Measurements from ENCODE around the gene FNDC1.

DNA sequence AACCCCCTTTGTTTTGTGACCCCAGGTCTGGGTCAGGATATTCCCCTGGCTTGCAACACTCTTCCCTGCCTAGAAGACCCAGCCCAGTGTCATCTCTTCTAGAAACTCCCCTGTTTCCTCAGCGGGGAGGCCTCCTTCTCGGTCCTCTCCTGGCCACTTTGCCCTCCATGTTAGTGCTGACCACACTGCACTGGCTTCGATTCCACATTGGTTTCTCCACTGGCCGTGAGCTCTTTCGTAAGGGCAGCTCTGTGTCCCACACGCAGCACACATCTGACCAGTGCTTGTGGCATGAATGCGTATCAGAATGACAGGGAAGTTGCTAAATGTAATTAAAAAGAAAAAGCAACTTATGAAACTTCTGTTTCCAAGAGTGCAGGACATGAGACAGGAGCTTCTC is 49.4 kb upstream of the FNDC1 start:
- TF ChIP-seq NFE2L2 (IDR thresholded peaks at IDR 0.05; ENCODE audit: low read length) (no peak), KLF6 (CRISPR knock-in tag; IDR thresholded peaks at IDR 0.05) (no peak), TARDBP (CRISPR knock-in tag; IDR thresholded peaks at IDR 0.05) (no peak), ZSCAN29 (CRISPR knock-in tag; conservative IDR thresholded peaks at IDR 0.05) (no peak)
- TF ChIP-seq, protein P1, sequence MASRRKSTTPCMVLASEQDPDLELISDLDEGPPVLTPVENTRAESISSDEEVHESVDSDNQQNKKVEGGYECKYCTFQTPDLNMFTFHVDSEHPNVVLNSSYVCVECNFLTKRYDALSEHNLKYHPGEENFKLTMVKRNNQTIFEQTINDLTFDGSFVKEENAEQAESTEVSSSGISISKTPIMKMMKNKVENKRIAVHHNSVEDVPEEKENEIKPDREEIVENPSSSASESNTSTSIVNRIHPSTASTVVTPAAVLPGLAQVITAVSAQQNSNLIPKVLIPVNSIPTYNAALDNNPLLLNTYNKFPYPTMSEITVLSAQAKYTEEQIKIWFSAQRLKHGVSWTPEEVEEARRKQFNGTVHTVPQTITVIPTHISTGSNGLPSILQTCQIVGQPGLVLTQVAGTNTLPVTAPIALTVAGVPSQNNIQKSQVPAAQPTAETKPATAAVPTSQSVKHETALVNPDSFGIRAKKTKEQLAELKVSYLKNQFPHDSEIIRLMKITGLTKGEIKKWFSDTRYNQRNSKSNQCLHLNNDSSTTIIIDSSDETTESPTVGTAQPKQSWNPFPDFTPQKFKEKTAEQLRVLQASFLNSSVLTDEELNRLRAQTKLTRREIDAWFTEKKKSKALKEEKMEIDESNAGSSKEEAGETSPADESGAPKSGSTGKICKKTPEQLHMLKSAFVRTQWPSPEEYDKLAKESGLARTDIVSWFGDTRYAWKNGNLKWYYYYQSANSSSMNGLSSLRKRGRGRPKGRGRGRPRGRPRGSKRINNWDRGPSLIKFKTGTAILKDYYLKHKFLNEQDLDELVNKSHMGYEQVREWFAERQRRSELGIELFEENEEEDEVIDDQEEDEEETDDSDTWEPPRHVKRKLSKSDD (CRISPR knock-in tag; IDR thresholded peaks at IDR 0.05; ENCODE audit: low read depth): no peak
- TF ChIP-seq, protein P2, sequence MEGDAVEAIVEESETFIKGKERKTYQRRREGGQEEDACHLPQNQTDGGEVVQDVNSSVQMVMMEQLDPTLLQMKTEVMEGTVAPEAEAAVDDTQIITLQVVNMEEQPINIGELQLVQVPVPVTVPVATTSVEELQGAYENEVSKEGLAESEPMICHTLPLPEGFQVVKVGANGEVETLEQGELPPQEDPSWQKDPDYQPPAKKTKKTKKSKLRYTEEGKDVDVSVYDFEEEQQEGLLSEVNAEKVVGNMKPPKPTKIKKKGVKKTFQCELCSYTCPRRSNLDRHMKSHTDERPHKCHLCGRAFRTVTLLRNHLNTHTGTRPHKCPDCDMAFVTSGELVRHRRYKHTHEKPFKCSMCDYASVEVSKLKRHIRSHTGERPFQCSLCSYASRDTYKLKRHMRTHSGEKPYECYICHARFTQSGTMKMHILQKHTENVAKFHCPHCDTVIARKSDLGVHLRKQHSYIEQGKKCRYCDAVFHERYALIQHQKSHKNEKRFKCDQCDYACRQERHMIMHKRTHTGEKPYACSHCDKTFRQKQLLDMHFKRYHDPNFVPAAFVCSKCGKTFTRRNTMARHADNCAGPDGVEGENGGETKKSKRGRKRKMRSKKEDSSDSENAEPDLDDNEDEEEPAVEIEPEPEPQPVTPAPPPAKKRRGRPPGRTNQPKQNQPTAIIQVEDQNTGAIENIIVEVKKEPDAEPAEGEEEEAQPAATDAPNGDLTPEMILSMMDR (CRISPR knock-in tag; IDR thresholded peaks at IDR 0.05): no peak
